Activated CD4-positive, alpha-beta T cell treated with anti-CD3 and anti-CD28 coated beads, Interleukin-2, amount 50 U/mL, for 16 hours (primary cell): Measurements from ENCODE around the gene PROK1.
"Not testable (repeated sequence)": the region's sequence is repeated elsewhere in the genome, so short reads cannot be mapped to it uniquely, and the experiment has no call there.

ENCODE experiments used
- DNase-seq: peaks from one replicate; pipeline ENCODE4 v3.0.0-alpha.2; 2020

Gene PROK1

GRCh38 chr1:110434946-110435345, 16.0 kb upstream of the PROK1 start:
- DNase-seq: no peak

GRCh38 chr1:110436635-110437034, 14.3 kb upstream of the PROK1 start:
- DNase-seq: no peak

GRCh38 chr1:110437645-110438299, 13.2 kb upstream of the PROK1 start:
- DNase-seq: not testable (repeated sequence)

GRCh38 chr1:110438893-110439292, 12.1 kb upstream of the PROK1 start:
- no peak for DNase-seq

- DNase-seq: not testable (repeated sequence)
These were observed 11.1 kb upstream of the PROK1 start for GRCh38 chr1:110439873-110440272.

- DNase-seq: no peak
These were observed 10.1 kb upstream of the PROK1 start for GRCh38 chr1:110440877-110441276.

GRCh38 chr1:110441888-110442287, 9.1 kb upstream of the PROK1 start:
- DNase-seq: no peak

- no peak for DNase-seq
These were observed 7.5 kb upstream of the PROK1 start for GRCh38 chr1:110443451-110443850.

GRCh38 chr1:110444561-110444960, 6.4 kb upstream of the PROK1 start:
- no peak for DNase-seq

GRCh38 chr1:110449661-110450651, 993 bp upstream of the PROK1 start:
- no peak for DNase-seq

GRCh38 chr1:110452330-110452729, 1.4 kb downstream of the PROK1 start:
- DNase-seq: no peak

- DNase-seq: no peak
These were observed 2.9 kb downstream of the PROK1 start for GRCh38 chr1:110453829-110454228.

- DNase-seq: no peak
These were observed 3.4 kb downstream of the PROK1 start for GRCh38 chr1:110454328-110454727.

- DNase-seq: no peak
These were observed 4.2 kb downstream of the PROK1 start for GRCh38 chr1:110455151-110455550.

GRCh38 chr1:110457206-110457605, 6.3 kb downstream of the PROK1 start:
- no peak for DNase-seq

GRCh38 chr1:110460253-110461220, 9.6 kb downstream of the PROK1 start:
- DNase-seq: peak; percentile 85

- DNase-seq: no peak
These were observed 11.1 kb downstream of the PROK1 start for GRCh38 chr1:110462093-110462492.

GRCh38 chr1:110462964-110463363, 12.0 kb downstream of the PROK1 start:
- no peak for DNase-seq

GRCh38 chr1:110463725-110464124, 12.8 kb downstream of the PROK1 start:
- DNase-seq: no peak

GRCh38 chr1:110464340-110464739, 13.4 kb downstream of the PROK1 start:
- no peak for DNase-seq

- DNase-seq: no peak
These were observed 14.3 kb downstream of the PROK1 start for GRCh38 chr1:110465038-110465813.

GRCh38 chr1:110465814-110466380, 14.9 kb downstream of the PROK1 start:
- DNase-seq: no peak
